Stimulated activated CD8-positive, alpha-beta memory T cell treated with anti-CD3 and anti-CD28 coated beads, Interleukin-4, amount 100 ng/mL, for 24 hours (primary cell): ENCODE measurements around the gene PRRT3.
A peak's percentile ranks its signal among the peaks of the same experiment; 100 is the strongest.

Experiments
- DNase-seq: peaks from one replicate; pipeline ENCODE4 v3.0.0-alpha.2; 2020; ENCODE audit warnings: low read depth

The PRRT3 gene

DNA sequence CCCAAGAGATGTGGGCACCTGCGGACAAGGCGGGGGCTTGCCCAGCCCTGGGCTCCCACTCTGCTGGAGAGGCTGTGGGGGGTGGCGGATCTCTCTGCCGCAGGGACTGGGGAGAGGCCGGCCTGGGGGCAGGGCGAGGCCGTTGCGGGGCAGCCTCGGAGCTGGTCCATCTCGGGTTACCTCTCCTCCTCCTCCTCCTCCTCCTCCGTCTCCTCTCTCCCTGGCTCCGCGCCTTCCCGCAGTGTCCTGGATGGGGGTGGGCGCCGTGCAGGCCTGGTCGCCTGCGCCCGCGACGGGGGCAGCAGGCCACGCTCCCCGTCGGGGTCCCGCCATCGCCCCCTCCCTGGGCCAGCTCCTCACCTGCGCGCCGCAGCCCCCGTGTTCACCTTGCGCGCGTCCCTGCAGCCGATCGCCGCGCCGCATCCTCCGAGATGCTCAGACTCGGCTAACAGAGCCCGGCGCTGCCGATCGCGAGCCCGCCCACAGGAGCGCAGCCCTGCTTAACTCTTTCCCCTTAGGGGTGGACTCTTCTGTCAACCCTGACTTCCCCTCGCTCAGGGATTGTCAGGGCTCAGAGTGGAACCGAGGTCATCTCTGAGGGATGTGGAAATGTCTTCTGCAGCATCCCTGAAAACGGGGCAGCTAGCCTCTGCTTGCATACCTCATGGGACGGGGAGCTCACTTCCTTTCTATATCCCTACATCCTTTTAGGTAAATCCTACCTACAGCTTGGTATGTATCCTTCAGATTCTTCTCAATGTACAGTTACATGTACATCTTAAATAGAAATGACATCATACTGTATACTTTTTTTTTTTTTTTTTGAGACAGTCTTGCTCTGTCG is at the start of gene PRRT3:
Gene PRRT3 (minus strand): TSS at position 447 of the 844 bp plus-strand sequence. CDS start 2,293 bp downstream, outside the sequence.
- peak; percentile 42 for DNase-seq

DNA sequence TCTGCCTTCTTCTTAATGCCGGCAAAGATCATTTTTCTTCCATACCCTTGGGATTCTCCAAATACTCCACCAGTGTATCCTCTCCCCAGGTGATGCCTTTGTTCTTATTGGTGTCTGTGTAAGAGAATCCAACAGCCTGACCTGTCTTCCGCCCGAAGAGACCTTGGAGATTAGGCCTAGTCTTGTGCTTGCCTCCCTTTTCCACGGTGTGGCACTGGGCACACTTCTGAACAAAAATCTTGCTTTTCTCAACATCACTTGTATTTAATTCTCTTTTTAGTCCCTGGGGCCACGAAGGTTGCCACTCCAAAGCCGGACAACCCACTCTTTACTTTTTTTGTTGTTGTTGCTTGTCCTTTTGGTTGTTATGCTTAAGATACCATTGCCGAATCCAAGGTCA is 48.5 kb upstream of the PRRT3 start:
- DNase-seq, result no peak

DNA sequence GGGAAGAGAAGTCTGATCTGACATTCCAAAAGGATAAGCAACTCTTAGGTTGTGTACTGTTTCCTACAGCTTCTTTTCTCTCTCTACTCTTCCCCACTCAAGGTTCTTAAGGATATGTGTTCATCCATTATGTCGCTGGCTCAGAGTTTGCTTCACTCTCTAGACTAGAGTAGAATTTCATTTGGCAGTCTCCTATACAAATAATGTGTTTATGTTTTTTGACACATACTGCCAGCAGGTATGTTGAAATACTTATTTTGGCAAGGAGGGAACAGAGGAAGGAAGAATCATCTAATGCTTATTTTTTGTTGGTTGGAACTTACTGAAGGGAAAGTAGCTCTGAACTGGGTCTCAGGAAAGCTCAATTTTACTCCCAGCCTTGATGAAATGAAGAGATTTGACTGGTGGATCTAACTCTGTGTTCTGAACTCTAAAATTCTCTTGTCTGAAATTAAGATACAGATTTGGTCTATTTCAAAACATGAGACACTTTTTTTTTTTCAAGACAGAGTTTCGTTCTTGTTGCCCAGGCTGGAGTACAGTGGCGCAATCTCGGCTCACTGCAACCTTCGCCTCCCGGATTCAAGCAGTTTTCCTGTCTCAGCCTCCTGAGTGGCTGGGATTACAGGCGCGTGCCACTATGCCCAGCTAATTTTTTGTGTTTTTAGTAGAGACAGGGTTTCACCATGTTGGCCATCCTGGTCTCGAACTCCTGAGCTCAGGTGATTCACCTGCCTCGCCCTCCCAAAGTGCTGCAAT is 42.1 kb upstream of the PRRT3 start:
- DNase-seq, result no peak

DNA sequence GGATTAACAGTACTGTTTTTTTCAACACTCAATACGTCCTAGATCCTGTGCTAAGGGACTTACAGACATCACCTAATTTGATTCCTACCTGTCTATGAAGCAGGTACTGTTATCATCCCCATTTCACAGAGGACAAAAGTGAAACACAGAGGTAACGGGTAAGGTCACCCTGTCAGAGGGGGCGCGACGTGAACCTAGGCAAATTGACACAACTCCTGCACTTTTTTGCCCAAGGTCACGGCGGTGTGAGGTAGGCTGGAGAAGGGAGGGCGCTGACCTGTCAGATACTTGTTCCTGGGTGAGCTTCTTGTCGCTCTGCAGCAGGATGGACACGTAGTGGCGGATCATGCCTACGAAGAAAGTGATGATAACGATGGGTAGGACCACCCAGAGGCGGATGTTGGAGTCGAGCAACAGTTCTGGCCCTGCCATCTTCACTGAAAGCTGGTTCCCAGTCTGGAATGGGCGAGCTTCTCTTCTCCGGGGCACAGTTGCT is 34.1 kb upstream of the PRRT3 start:
- no peak for DNase-seq

DNA sequence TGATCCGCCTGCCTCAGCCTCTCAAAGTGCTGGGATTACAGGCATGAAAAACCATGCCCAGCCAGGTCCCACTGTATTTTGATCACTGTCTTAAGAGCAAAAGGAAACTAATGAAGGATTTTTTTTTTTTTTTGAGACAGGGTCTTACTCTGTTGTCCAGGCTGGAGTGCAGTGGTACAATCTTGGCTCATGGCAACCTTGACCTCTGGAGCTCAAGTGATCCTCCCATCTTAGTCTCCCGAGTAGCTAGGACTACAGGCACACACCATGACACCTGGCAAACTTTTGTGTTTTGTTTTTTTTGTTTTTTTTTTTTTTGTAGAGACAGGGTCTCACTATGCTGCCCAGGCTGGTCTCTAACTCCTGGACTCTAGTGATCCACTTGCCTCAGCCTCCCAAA is 28.0 kb upstream of the PRRT3 start:
- DNase-seq, result no peak

DNA sequence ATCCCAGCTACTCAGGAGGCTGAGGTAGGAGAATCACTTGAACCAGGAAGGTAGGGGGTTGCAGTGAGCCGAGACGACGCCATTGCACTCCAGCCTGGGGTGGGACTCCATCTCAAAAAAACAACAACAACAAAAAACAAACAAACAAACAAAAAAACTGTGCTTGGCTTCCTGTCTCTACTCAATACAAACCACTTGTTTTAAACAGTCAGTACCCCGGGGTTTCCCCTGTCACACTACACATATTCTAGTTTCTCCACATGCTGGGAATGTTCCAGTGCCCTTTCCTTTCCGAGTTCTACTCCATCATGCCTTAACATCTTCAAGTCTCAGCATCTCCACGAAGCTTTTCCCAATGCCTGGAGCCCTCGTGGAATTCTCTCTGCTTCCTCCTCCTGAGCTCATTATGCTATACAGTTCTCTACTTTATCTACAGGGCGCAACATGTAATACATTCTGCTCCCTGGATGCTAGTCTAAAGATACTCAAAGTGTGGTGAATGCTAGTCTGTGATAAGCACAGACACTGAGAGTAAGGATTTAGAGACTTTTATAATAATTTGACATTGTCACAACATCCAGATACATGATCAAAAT is 26.6 kb upstream of the PRRT3 start:
- no peak for DNase-seq

DNA sequence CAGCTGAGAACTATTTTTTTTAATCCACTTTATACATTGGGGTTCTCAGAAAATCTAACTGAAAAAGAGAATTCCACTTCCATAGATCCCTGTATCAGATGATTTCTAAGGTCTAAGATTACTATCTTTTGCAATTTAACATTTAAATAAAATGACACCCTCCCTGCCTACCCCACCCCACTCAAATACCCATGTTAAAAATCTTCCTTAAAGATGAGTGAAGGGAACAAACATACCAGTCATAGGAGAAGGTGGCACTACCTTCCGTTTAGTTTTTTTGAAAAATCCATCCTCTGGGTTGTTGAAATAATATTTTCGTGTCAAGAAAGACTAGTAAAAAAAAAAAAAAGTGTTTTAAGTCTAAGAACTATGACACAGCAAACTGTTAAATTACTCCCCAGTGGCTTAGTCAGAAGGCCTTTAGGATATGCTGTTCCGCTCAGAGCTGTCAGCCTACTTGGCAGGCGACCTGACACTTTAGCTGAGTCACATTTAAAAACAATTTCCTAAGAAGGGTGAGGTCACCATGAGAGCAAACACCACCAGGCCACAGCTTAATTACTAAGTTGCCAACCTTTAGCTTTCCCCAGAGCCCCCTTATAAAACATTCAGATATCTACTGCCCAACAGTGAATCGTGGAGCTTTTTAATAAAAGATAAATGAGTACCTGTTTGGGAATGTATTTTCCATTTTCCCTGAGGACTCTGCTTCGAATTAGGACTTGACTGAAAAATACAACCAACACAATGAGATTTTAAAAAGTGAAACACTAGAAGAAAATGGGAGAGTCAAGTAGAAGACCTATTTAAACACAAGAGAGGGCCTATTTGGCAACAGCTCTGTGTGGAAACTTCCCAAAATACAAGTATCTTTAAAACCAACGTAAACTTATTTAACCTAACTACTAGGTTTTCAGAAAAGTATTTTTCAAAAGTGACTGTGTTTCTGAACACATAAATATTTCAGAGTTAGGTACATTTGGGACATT is 24.8 kb upstream of the PRRT3 start:
- no peak for DNase-seq

DNA sequence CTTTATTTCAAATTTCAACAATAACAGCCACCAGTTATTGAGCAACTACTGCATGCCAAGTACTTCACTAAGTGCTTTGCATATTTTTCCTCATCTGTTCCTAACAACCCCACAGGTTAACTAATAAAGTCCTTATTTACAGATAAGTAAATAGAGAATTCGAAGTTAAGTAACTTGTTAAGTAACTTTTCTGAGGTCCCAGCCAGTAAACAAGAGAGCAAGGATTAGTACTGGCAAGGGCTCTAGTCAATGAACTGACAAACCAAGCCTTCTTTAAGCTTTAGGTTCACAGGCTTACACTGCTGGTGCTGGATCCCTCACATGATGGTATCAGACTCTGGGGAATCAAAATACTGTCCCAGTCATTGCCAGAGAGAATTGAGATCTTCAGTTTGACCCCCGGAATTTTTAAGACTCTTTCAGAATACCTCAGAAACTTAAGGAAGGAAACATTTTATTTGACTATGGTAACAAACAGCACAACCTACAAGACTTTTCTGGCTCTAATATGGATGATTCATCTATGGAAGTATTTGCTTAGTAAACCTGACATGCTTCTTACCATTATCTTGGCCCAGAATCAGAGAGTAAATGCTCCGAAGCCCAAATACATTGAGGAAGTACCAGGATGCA is 17.9 kb upstream of the PRRT3 start:
- no peak for DNase-seq

DNA sequence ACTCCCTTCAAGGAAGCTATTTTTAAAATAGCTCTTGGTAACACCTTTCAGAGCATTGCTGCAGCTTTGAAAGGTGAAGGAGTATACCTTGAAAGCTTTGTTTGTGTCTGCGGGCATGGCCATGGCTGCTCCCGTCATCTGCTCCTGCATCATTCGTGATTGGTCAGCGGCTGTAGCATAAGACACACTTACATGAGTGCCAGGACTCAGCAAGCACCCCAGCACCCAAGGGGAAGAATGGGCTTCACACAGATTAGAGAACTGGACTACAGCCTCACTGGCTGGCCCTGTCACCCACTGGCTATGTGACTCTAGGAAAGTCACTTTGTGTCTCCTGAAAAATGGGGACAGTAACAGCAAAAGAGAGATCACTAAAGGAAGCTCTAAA is 17.4 kb upstream of the PRRT3 start:
- no peak for DNase-seq

DNA sequence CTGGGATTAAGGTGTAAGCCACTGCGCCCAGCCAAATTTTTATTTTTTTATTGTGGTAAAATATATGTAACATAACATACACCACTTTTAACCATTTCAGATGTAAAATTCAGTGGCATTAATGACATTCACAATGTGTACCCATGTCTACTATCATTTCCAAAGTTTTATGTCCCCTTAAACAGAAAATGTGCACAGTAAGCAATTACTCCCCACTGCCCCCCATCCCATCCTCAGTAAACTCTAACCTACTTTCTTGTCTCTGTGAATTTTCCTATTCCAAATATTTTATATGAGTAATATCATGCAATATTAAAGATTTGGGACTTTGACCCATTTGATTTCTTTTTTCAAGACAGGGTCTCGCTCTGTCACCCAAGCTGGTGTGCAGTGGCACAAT is 14.6 kb upstream of the PRRT3 start:
- DNase-seq, result no peak

DNA sequence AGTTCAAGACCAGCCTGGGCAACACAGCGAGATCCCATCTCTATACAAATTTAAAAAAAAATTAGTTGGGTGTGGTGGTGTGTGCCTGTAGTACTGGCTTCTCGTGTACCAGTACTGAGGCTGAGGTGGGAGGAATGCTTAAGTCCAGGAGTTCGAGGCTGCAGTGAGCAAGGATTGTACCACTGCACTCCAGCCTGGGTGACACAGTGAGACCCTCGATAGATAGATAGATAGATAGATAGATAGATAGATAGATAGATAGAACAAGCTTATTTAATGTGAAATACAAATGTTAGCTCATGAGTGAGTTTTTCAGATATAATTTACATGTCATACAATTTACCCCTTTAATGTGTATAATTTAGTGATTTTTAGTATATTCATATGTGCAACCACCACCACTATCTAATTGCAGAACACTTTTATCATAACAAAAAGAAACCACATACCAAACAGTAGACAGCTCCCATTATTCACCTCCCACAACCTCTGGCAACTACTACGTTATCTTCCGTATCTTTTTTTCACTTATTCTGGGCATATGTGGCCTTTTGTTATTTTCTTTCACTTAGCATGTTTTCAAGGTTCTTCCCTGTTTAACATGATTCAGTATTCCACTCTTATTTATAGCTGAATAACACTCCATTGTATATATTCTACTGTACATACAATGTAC is 13.1 kb upstream of the PRRT3 start:
- DNase-seq, result no peak

DNA sequence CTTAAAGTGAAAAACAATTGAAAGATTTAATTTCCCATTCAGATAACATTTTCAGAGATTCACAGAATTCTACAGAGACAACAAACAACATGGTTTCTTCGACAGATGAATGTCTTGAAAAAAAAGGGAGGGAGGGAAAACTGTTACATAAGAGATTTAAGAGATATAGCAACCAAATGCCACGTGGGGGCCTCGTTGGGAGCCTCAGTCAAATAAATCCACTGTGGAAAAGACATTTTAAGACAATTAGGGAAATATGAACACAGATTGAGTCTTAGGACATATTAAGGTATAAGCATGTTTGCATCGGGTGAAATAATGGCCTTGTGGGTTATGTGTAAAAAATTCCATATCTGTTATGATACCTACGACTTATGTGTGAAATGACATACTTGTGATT is 5.0 kb upstream of the PRRT3 start:
- no peak for DNase-seq

DNA sequence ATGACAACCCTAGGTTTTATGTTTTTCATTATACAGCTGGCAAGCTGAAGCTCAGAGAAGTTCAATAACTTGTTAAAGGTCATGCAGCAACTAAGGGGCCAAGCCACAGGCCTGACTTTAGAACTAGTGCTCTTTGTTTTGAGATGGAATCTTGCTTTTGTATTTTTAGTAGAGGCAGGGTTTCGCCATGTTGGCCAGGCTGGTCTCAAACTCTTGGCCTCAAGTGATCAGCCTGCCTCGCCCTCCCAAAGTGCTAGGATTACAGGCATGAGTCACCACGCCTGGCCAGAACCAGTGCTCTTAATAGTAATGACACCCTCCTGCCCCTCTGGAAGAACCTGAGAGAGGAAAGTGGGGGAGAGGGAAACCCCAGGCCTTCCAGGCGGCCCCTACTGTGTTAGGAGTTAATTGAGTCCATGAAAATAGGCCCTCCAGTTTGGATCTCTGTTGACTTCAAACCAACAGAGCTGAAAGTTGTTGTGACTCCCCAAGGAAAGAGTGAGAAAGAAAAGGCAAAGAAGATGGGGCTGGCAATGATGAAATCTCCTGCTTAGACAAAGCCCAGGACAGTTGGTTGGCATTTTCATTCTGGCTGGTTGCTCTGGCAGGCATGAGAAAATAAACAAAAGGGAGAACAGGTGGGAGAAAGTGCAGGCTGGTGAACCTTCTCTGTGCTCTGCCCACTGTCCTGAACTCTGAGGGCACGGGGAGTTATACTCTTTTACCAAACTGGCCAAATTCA is 3.6 kb upstream of the PRRT3 start:
- DNase-seq, result no peak

DNA sequence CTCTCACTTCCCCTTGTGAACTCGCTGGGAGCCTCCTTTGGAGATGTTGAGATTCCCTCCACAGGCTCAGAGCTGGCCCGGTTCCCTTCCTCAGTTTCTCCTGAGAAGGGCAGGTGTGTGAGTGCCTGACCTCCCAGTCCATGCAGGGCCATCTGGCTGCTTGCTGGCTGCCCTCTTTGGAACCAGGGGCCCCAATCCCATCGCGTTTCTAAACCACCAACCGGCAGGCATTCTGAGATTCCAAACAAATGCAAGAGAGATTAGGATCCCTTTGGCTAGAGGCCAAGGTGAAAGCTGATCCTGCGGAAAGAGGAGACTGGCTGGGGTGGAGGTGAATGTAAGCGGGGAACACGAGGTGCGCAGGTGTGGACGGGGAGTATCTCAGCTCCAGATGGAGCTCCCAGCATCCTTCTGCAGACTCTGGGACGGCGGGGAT is 2.9 kb upstream of the PRRT3 start:
- no peak for DNase-seq

DNA sequence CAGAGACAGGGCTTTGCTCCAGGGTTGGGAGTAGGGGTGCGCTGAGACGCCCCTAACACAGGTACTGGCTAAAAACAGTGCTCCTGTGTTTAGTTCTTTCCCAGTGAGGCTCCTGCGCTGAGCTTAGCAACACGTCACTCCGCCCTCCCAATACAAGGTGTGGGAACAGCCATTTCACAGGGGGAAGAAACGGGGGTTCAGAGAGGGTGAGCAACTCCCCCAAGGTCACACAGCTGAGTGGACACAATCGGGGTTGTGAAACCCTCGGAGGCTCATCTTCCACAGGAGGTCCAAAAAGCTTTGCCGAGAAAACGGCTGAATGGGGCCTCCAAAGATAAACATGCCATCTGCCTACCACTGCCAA is 628 bp downstream of the PRRT3 start:
- DNase-seq, result no peak

DNA sequence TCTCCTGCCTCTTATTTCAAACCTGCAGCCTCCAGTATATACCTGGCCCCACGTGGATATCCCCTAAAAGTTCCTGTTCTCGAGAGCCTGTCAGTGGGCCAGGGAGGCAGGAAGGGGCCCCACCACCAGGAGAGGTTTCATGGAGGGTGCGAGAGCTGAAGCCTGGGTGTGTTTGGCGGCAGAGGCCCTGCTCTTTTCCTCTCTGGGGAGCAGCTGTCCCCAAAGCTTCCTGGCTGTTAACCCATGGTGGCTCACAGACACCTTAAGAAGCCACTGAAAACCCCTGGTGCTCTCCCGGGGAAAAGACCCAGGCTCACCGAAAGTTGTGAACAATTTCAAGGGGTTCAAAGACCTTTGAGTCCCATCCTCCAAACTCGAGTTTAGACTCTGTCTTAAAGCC is 1.1 kb downstream of the PRRT3 start:
- no peak for DNase-seq

DNA sequence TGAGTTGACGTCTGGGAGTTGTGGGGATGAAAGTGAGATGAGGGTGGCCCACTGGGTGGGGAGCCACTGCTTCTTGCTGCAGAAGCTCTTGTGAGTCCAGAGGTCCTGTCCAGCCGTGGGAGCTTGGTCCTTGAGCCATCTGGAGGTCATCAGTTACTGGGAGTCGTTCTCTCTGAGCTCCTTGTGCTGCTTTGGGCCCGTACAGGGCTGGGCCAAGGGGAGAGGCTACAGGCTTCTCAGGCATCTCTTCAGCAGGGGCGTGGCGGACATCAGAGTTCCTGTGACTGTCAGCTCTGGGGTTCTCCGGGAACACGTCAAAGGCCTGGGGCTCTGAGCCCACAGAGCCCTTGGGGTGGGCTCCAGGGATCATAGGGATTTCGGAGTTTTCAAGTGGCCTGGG is 2.6 kb downstream of the PRRT3 start:
- DNase-seq, result no peak

DNA sequence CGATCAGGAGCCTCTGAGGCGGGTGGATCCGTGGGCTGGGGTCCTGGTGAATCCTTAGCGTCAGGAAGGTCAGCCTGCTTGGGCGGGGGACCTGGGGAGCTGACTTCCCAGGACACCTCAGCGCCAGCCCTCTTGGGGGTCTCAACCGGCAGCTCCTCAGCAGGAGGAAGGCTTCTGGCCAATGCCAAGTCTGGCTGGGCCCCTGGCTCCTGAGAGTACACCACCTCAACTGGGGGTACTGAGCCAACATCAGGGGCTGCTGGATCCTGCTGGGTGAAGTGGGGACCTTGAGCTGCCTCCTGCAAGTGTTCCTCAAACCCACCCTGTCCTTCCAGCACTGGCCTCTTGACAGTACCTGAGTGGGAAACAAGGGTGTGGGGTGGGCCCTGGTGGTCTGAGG is 3.1 kb downstream of the PRRT3 start:
- DNase-seq, result no peak

DNA sequence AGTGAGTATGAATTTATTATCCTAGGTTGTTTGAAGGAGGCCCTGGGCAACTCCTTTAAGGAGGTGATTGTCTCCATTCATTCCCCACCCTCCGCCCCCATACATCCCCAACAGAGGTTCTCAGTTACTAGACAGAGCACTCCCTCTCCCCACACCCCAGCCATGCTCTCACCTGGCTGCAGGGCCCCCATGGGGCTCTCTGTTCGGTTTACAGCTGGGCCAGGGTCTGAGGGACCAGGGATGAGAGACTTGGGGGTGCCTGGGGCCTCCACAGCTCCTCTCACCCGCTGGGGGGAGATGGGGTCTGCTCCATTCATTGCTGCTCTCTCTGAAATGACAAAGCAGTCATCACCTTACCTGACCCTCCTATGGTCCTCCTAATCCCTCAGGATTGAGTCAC is 3.6 kb downstream of the PRRT3 start:
- no peak for DNase-seq
